HG03439 (cell line): ENCODE results near the gene NELFCD.

Experiments used
- ATAC-seq: cut with Tn5 transposase; IDR thresholded peaks from one replicate; pipeline ENCODE4 v1.9.1; 2021; ENCODE audit warnings: mild to moderate bottlenecking, moderate library complexity; ENCODE audit not compliant: unreplicated experiment

NELFCD gene

DNA sequence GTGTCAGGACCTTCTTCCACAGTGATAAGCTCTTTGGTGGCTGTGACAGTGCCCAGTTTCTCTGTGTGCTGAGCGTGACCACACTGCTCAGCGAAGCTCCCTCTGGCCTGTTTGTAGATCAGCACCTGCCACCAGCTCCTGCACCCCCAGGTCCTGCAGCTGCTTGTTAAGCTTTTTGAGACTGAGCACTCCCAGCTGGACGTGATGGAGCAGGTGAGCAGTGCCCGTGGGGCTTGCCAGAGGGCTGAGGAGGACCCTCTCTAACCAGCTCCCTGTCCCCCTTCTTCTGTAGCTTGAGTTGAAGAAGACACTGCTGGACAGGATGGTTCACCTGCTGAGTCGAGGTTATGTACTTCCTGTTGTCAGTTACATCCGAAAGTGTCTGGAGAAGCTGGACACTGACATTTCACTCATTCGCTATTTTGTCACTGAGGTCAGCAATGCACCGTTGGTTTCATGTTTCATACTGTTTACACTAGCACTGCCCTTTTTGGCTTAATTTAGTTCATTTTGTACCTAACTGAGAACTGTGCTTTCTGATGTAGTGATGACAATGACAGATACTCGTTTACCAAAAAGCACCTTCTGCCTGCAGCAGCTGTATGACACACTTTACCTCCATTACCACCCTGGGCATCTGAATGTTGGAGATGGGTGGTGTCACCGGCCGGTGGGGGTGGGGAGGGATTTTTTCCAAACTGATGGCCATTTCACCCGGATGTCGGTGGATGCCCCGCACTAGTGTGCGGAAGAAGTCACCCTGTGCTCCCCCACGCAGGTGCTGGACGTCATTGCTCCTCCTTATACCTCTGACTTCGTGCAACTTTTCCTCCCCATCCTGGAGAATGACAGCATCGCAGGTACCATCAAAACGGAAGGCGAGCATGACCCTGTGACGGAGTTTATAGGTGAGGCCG, 12.5 kb downstream of the NELFCD start:
- no peak for ATAC-seq

DNA sequence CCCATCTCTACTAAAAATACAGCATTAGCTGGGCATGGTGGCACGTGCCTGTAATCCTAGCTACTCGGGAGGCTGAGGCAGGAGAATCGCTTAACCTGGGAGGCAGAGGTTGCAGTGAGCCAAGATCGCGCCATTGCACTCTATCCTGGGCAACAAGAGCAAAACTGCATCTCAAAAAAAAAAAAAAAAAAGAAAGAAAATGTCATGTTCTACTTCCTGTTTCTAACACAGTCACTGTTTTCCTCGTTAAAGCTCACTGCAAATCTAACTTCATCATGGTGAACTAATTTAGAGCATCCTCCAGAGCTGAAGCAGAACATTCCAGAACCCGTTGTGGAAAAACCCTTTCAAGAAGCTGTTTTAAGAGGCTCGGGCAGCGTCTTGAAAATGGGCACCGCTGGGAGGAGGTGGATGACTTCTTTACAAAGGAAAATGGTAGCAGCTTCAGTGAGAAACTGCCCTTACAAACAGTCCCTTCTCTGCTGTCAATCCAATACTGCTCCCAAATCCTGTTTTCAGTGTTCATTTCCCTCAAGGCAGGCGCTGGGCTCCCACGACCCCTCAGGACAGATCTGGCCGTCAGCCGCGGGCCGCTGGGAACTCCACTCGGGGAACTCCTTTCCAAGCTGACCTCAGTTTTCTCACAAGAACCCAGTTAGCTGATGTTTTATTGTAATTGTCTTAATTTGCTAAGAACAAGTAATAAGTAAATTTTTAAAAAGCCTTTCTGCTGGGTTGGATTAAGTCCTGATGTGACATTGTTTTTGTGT, 13.5 kb downstream of the NELFCD start:
- ATAC-seq, result no peak

DNA sequence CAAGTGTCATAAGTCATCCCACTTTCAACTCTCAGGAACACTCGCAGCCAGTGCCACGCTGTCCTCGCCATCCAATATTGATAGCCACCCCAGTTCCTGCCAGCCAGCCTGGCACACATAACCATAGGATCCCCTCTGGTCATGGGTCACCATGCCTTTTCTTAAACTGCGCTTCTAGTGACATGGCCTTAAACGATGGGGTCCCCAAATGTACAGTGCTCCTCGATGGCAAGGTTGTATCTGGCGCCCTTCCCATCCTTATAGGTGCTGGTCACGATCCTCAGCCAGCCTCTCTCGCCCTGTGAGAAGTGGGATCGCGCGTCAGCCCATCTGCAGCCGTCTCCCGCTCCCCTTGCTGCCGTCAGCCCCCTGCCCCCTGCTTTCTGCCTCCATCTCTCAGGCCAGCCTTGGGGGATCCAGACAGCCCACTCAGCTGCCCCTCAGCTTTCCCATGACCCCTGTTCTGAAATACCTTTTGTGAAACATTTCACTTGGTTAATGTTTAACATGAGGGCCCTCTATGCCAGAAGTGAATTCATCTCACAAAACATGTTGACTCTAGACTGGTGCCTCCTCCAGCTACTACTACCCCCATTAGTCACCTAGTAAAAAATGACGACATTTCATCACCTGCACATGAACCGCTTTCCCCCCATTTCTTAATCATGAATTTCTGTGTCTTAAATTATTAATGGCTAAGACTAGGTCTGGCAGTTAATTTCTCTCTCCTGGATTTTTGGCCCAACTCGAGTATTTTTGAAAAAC, 14.6 kb downstream of the NELFCD start:
- no peak for ATAC-seq

DNA sequence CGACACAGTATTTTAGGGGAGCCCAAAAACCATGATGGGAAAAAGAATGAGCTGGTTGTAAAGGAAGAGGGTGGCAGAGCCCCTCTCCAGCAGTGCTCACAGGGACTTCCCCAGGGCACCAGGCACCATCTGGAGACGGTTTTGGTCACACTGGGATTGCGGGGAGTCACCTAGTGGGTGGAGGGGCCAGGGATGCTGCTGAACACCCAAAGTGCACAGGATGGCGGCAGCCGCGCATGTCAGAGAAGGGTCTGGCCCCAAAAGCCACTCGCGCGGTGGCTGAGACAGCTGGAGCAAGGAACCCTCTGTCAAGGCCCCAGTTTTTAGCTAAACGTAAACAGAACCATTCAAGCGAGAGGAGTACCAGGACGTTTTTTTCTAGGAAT, 15.2 kb downstream of the NELFCD start:
- ATAC-seq, result no peak

DNA sequence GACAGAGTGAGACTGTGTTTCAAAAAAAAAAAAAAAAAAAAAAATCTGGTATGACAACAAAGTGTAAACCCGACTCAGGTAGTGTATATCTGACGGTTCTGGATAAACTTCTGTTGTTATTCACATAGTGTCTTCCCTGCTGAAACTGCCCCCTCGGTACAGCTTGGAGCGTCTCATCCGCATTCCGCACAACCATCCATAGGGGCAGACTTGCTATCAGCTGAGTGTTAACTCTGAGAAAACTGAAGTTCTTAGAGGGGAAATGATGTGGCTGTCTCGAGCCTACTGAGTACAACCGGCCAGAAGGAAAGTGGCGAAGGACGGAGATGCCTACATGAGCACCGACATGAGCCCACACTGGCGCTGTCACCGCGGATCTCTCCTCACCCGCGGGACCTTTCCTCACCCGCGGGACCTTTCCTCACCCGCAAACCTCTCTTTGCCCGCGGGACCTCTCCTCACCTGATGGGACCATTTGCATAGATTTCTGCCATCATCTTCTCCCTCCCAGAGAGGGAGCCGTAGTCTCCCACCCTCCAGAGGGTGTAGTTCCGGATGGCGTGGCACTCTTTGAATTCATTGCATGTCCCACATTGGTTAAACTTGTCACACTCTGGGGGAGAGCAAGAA, 16.2 kb downstream of the NELFCD start:
- no peak for ATAC-seq

DNA sequence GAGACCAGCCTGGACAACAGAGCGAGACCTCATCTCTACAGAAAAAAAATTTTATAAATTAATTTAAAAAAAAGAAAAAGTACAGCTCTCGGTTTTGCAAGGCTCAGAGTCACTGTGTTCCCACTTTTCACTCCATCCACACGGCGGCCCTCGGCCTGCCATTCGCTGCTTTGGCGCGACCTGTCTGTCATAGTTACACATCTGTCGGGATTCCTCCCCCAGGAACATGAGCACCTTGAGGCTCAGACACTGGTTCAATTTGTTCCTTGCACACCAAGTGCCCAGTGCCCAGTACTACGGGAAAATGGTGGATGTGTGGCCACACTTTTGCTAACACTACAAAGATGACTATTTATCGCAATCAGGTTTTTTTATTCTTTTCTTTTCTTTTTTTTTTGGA, 17.6 kb downstream of the NELFCD start:
- no peak for ATAC-seq

DNA sequence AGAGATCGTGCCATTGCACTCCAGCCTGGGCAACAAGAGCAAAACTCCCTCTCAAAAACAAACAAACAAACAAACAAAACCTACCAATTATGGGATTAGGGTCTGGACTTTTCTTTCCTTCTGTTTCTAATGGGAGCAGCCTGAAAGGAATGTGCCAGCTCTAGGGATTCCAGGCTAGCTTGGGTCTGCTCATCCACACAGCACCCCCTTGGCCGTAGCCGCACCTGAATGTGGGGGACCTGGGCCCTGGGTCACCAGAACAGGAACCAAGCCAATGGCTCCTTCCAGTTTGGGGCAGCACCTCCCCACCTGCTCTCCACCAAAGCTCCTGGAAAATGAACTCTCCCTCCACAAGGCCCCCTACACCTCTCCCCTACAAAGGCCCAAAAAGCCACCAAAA, 19.3 kb downstream of the NELFCD start:
- ATAC-seq, result no peak

DNA sequence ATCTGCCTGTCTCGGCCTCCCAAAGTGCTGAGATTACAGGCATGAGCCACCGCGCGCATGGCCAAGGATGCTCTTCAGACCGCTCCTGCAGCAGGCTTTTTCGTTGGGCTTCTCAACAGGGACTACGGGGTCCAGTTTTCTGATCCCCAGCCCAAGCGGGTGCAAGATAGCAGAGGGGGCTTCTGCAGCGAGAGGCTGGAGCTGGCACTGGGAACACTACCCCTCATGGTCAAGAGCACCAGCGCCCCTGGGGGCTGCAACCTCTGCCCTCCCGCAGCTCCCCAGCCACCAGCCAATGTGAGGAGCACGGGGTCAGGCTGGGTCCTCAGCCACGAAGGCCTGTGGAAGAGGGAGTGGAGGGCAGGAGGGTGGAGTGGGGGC, 20.0 kb downstream of the NELFCD start:
- no peak for ATAC-seq

DNA sequence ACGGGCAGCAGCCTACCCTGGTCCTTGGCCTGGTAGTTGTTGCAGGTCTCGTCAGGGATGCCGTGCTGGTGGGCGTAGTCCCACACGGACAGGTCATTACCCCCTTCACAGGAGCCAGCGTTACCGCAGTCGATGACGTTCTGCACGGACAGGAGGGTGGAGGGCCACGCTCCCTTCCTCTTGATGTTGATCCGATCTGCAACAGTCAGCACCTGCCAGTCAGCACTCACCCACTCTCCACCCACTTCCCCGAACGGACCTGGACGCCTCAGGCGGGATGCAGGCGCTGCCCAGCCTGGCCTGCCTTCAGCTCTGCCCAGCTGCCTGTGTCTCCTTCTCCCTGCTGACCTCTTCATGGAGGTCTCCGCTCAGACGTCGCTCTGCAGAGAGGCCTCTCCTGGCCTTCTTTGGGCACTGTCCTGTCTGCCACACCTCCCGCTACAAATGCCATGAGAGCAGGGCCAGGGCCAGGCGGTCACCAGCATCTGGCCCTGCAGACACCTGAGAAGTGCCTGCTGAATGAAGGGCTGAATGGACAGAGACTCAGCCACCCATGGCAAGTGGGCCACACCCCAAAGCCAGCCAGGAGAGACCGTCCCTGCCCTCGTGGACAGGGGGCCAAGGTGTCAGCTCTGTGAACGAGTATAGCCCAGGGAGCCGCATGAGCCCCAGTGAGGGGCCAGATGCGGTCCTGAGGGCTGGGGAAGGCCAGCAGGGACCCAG, 20.6 kb downstream of the NELFCD start:
- no peak for ATAC-seq

DNA sequence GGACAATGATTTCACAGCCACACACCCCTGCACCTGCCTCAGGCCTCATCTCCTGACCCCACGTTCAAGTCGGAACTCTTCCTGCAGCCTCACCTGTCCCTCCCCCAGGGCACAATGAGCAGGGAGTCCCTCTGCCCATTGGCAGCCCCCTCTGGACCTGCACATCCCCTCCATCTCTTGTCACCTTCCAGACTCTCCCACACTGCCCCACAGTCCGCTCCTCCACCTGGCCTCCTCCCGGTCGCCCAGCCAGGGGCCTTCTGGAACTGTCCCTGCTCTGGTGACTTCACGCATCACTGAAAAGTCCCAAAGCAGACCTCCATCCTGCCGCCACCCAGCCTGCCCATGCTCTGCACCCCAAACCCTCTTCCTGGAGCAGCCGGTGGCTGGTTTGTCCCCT, 21.3 kb downstream of the NELFCD start:
- no peak for ATAC-seq

DNA sequence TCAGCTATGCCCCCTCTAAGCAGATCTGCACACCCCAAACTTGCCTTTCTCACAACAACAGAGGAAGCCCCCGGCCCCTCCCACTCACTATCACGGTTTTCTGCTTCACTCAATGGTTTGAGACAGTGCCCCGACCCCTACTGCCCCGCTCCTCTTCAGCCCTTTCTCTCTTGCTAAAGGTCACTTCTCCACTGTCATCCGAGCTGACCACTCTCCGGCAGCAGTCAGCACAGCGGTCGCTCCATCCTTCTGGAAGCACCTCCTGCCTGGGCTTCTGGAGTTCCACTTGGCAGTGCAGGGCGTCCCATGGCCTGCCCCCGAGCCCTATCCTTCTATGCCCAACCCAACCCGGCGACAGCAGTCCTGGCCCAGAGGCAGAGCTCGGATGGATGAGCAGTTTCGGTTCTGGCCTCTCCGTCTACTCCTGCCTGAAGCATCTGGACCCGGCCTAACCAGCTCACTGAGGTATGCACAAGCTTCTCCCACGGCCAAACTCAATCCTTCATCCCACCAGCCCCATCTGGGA, 21.9 kb downstream of the NELFCD start:
- ATAC-seq, result no peak

DNA sequence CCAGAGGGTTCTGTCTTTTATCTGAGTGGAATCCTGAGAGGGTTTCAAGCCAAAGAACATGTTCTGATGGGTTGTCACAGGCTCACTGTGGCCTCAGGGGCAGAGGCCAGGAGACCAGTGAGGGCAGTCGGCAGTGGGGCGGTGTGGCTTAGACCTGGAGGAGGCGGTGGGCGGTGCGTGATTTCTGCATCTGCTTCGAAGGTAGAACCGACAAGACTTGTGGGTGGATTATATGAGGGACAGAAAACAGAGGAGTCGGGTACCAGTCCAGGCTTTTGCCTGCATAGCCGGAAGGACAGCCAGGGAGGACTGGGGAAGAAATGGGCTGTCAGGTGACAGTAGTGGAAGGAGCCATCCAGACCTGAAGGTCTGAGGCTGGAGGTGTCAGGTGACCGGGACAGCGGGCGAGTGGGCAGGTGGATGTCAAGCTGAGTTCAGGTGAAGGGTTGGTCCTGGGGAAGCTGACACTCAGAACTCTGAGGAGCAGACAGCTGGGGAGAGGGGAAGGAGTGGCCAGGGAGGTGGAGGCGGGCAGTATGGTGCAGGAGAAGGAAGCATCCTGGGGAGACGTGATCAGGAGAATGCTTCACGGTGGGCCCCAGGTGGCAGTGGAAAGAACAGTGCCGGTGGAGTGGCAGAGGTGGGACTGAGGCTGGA, 22.9 kb downstream of the NELFCD start:
- no peak for ATAC-seq

DNA sequence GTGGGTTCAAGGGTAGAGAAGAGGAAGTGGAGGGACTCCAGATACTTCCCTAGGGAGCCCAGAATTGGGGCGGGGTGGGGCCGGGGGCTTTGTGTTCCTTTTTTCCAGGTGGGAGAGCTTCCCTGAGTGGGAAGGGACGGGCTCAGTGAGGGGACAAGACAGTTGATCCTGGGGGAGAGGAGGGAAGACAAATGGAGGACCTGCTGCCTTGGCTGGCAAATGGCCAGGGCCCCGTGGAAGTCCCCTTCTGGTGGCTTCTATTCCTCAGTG, 23.4 kb downstream of the NELFCD start:
- no peak for ATAC-seq

DNA sequence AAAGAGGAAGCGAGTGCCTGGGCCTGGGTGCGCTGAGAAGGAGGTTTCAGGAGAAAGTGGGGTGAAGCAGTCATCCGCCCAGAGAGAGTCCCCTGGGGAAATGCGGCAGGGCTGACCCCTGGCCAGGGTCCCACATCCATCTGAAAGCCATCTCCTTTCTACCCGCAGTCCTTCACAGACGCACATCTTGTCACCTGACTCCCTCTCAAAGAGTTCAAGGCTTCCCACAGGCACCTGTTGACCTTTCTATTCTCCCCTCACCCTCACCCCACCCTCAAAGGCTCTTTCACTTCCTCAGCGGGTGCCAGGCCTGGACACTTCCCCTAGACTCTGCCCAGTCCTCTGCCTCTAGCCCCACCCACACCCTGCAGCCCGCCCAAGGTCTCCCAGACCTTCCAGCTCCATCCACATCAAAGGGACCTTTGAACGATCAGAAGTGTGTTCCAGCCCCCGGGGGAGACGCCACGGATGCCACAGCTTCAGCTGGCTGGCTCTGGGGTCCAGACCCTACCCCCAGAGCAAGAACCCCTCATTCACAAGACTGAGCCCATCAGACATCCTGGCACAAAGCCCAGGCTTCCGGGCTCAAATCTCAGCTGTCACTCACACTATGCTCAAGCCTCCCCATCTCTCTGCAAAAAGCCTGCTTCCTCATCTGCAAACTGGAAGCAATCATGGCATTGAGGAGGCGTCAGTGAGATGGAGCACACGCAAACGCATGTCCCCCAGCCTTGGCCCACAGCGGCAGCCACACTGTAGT, 23.9 kb downstream of the NELFCD start:
- peak; percentile 51 for ATAC-seq

DNA sequence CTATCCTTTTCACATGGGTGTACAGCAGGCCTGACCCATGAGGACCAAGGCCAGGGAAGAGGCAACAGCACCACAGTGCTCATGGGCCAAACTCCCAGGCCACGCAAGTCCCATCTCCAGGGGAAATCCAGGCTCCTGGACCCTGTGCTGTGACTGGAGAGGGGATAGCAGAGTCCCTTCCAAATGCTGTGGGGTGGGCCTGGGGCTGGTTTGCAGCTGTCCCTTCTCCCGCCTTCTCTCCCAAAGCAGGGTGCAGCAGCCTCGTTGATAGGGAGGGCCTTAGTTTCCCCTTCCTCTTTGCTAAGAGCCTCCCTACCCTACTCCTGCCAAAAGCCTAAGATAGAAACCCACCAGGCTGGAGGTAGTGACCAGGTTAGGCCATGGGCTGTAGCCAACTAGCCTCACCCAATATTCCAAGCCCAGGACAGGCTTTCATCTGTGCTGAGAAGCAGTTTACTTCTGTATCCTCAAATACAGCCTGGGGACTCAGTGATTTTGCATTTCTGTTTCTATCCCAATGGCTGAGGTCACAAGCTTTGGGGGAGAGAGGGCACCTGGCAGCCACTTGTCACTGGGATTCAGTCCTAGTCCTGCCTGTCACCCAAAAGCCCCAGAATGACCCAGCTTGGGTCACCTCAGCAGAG, 24.6 kb downstream of the NELFCD start:
- no peak for ATAC-seq

DNA sequence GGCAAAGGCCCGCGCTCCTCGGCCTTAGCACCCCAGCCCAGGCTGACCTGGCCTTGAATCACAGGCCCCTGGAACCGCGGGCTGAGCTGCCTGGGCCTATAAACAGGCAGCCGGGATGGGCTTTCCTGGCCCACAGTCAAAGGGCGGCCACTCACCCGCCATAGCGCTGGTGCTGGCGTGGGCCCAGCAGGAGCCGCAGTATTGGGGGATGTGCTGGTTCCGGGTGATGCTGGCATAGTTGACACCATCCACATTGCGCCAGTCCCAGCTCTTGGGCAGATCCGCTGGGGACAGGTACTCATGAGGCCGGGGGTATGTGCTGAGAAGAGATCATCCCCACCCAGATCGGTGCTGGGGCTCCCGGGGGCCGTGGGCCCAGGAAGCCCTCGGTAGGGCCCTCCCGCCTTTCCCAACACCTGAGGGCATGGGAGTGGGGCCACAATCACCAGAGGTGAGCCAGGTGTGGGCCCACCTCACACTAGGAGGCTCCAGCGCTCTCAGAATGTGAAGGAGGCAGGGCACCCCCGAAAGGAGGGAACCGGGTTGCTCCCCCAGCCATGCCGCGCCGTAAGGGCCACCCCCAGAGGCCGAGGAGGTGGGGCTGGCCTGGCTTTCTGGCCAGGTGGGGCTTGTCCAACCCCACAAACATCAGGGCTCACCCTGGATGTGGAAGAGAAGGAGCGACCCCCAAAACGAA, 25.3 kb downstream of the NELFCD start:
- no peak for ATAC-seq

DNA sequence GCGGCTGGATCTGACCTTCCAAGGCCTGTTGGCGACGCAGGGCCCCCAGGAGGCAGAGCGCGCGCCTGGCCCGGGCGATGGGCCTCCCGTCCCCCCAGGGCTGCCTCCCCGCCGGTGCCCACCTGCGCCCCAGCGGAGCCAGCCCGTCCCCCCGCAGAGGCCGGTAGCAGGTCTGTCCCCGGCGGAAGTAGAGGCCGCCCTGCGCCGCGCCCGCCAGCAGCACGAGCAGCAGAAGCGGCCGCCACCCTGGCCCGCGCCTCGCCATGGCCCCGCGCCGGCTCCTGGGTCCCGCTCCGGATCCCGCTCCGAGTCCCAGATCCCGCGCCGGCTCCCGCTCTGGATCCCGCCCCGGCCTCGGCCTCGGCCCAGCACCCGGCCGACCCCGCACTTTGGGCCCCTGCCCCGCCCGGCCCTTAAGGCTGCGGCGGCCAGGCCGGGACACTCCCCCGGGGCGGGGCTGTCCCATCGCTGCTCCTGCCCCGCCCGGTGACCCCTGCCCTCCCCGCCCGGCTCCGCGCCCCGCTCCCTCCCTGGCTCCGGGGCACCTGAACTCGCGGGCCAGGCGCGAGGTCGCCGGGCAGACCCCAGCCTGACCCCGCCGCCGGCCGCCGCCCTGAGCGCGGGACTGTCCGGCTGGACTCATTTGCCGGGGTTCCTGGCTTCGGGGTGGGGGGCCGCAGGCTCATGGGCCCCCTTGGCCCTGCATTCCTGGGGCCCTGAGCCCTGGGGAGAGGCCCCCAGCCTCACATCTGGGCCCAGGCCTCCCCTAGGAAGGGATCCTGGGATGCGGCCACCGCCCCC, 26.0 kb downstream of the NELFCD start, which contains the start of gene CTSZ:
TSS of gene CTSZ (minus strand) at position 391 of the 801 bp plus-strand sequence. CDS start at position 265, 126 bp downstream.
- ATAC-seq, result no peak
